ENCODE measurements around the gene ERGIC1.

Gene ERGIC1

DNA sequence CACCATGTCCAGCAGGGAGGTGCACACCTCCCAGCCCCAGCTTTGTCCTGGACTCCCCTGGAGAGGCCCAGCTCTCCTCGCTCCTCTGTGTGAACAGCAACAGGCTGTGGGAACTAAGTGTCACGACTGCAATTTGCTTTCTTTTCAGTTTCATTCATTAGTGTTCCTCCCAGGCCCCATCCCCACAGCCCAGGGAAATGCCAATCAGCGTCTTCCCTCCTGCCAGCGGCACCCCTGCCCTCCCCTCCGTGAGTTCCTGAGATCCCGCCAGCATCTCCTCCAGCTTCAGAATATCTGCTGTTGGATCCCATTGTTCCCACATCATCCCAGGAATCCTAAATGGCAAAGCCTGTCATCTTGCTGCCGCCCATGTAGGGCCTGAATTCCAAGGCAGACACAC, 112.1 kb downstream of the ERGIC1 start:
- no peak overlapping the region for H3K4me3 ChIP-seq (ENCODE audit: low read depth, low read length)
- no peak for DNase-seq (ENCODE audit: low read depth)
- TF ChIP-seq, protein P1, sequence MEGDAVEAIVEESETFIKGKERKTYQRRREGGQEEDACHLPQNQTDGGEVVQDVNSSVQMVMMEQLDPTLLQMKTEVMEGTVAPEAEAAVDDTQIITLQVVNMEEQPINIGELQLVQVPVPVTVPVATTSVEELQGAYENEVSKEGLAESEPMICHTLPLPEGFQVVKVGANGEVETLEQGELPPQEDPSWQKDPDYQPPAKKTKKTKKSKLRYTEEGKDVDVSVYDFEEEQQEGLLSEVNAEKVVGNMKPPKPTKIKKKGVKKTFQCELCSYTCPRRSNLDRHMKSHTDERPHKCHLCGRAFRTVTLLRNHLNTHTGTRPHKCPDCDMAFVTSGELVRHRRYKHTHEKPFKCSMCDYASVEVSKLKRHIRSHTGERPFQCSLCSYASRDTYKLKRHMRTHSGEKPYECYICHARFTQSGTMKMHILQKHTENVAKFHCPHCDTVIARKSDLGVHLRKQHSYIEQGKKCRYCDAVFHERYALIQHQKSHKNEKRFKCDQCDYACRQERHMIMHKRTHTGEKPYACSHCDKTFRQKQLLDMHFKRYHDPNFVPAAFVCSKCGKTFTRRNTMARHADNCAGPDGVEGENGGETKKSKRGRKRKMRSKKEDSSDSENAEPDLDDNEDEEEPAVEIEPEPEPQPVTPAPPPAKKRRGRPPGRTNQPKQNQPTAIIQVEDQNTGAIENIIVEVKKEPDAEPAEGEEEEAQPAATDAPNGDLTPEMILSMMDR (IDR thresholded peaks at IDR 0.05; ENCODE audit: low read depth, low read length, missing control alignments) = no peak

DNA sequence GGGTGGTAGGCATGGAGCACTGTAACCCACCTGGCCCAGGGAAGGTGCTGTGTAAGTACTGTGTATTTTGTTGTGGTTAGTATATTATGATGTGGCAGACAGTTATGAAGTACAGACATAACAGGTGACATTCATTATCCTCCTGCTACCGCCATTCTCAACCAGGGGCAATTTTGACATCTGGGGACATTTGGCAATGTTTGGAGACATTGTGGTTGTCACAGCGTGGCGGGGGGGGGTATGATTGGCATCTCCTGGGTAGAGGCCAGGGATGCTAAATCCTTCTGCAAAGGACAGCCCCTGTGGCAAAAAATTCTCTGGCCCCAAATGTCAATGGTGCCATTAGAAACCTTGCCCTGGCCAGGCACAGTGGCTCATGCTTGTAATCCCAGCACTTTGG, 115.4 kb downstream of the ERGIC1 start:
- DNase-seq (ENCODE audit: low read depth) = no peak
- TF ChIP-seq, protein P1 (IDR thresholded peaks at IDR 0.05; ENCODE audit: low read depth, low read length, missing control alignments) = no peak
- no peak overlapping the region for H3K4me3 ChIP-seq (ENCODE audit: low read depth, low read length)

DNA sequence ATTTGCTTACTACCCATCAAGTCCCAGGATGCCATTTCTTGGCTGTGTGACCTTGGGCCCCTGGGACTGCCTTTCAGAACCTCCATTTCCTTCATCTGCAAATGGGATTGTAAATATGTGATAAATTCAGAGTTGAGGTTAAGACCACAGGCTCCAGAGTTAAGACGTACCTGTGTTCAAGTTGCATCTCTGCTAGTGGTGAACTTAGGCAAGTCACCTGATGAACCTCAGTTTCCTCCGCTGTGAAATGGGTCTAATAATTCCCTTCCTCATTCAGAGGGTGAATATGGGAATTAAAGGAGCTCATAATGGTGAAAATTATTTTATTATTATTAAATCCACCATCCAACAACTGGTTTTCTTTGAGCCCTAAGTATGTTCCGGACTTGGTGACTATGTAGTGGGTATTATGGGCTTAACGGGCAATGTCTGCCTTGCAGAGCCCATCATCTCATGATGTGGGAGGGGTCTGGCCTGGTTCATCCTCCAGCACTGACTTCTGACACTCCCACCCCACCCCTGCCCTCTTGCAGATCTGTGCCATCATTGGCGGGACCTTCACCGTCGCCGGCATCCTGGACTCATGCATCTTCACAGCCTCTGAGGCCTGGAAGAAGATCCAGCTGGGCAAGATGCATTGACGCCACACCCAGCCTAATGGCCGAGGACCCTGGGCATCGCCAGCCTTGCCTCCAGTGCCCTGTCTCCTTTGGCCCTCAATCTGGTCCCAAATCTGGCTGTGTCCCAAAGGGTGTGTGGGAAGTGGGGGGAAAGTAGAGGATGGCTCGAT, 116.3 kb downstream of the ERGIC1 start:
- TF ChIP-seq, protein P1 (IDR thresholded peaks at IDR 0.05; ENCODE audit: low read depth, low read length, missing control alignments) = no peak
- no peak overlapping the region for H3K4me3 ChIP-seq (ENCODE audit: low read depth, low read length)

DNA sequence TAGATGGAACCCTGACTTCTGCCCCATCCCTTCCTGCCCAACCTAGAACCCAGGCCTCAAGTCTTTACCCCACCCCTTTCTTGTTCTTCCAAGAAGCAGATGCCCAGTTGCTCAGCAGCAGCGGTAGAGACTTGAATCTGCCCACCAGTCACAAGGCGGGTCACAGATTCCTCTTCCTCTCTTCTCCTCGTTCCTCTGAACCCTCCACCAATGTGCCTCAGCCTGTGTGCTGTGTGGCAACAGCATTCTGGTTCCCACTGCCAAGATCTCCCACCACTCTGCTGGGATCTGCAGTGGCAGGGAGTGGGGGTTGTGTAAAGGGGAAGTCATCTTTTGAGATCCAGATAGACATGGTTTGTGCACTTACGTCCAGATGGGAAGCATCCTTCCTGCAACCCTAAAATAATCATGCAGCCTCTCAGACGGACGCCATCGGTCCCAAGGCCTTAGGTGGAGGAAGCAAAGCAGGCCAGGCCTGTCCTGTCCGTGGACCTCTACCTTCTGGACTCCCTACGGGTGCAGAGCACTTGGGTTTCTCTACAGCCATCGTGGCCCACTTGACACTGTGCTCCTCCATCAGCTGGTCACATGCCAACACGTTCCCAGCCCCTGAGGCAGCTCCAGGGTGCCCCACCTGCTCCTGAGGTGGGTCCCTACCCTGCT, 117.5 kb downstream of the ERGIC1 start:
- no peak overlapping the region for H3K4me3 ChIP-seq (ENCODE audit: low read depth, low read length)
- DNase-seq (ENCODE audit: low read depth) = no peak
- TF ChIP-seq, protein P1 (IDR thresholded peaks at IDR 0.05; ENCODE audit: low read depth, low read length, missing control alignments) = no peak

More for the DNA sequence above, 116.3 kb downstream of the ERGIC1 start:
- no peak for DNase-seq (ENCODE audit: low read depth)

DNA sequence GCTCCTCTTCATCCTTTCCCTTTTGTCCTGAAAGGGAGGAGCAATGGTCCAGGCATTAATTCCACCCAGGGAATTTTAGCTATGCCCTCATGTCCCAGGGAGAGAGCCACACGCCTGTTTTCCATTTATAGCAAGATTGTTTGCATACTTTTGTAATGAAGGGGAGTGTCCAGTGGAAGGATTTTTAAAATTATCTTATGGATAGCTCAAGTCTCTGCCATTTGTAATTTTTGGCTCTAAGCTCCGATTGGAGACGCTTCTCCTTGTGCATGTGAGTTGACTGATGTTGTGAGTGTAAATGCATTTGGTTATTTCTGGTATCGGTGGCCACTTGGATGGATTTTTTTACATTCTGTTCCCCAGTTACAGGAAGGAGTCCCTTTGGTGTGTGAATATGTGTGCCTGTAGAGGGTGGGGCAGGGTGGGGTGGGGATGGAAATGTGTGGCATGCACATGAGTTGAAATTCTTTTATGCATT, 118.0 kb downstream of the ERGIC1 start:
- TF ChIP-seq, protein P1 (IDR thresholded peaks at IDR 0.05; ENCODE audit: low read depth, low read length, missing control alignments) = no peak
- H3K4me3 ChIP-seq (ENCODE audit: low read depth, low read length) = no peak overlapping the region
- DNase-seq (ENCODE audit: low read depth) = no peak

DNA sequence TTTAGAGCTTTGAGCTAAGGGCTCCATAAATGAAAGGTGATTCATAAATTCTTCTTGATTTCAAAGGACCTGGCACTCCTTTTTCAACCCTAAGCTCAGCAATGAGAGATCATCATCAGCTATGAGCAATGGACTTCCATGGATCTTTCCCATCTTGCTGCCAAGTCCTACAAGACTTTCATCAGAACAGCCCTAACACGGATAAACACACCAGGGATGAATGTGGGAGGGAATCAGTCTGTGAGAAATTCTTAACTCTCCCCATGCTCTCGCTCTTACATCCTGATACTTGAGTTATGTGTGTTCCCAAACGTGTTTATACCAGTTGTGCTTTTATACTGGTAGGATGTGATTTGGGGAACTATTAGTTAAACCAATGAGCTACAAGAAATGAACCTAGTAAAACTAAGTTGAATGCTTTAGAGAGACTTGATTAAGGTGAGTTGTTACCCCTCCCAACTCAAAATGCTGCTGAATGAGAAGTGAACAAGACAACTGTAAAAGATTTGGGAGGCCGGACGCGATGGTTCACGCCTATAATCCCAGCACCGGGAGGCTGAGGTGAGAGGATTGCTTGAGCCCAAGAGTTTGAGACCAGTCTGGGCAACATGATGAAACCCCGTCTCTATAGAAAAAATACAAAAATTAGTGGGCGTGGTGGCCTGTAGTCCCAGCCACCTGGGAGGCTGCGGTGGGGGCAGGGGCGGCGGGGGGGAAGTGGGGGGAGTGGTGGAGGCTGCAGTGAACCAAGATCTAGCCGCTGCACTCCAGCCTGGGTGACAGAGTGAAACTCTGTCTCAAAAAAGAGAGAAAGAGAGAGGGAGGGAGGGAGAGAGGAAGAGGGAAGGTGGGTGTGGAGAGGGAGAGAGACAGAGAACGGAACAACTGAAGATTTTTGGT, 120.0 kb downstream of the ERGIC1 start:
- TF ChIP-seq, protein P1 (IDR thresholded peaks at IDR 0.05; ENCODE audit: low read depth, low read length, missing control alignments) = no peak
- DNase-seq (ENCODE audit: low read depth) = no peak
- H3K4me3 ChIP-seq (ENCODE audit: low read depth, low read length) = no peak overlapping the region
